Measurements from ENCODE around the gene KIF26B.
"Not testable (repeated sequence)": the region's sequence is repeated elsewhere in the genome, so short reads cannot be mapped to it uniquely, and the experiment has no call there.

Gene KIF26B

DNA sequence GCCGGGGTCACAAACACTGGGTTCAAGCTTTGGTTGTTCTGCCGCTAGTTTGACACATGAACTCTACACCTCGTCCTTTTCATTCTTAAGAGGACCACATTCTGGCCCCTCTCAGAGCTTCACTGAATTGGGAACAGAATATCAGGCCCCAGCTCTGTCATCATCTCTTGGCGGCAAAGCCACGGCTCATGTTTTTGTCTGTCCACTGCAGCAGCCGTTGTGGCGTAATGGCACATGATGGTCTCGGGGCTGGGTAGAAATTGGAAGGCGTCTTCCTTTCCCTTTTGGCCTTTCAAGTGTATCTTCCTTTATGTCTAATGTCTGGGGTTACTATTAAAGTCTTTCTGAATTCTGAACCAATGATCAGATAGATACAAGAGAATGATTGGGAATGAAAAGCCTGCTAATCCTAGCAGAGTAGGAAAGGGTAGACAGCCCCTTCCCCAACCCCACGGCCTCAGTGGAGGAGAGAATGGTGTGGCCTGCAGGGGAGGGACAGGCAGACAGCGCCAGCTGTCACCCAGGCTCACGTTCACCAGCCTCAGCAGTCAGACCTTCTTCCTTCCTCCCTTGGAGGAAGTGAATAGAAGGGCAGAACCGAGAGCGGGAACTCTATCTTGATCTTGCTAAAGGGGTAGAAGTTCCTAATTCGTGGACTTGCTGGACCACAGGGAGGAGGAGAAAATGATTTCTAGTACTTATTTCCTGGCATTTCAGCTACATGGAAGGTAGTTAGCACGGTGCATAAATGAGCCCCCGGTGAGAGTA, 498.1 kb downstream of the KIF26B start:
- DNase-seq (ENCODE audit: low read depth), result peak; percentile 26

DNA sequence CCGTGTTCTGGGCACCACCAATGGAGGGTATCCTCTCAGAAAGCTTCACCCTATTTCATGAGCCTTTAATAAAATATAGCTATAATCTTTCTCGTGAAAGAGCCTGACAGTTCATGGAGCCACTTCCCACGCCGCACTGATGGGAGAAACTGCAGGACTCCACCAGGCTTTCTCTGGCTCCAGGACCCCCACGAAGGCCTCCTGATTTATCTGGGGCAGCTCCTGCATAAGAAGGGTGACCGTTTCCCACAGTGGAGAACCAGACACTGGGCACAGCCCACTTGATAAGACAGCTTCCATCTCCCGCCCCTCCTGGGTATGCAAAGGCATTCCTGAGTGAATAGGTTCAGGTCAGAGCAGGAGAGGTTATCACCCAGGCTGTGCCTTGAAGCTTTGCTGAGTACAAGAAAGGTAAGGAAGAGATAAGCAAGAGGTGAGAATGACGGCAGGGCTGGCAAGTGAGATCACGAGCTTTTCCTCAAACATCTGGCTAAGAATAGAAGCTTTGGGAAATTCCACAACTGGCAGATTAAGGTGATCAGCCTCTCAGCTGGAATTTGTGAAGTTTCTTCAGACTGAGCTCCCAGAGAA, 499.8 kb downstream of the KIF26B start:
- no peak for DNase-seq (ENCODE audit: low read depth)

DNA sequence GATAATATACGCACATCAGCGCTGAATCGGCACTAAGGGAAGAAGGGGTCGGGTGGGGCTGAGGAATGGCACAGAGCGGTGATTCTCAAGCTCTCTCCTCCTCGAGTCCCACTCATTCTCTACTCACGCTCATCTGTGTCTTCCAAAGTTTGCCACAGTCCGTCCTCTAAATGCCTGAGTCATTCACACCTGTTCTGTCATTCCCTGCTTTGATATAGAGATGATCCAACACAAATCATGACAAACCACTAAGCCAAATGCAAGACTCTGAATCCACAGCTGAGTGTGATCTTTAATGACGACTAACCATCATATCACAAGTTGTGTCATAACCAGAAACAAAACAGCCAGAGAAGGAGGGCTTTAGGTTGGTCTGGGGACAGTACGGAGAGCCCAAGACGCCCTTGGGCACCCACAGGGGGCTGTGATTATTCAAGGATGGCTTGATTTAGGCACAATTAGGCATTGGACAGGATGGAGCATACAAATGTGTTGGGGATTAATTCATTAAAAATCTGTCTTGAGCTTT, 501.5 kb downstream of the KIF26B start:
- DNase-seq (ENCODE audit: low read depth), result no peak

DNA sequence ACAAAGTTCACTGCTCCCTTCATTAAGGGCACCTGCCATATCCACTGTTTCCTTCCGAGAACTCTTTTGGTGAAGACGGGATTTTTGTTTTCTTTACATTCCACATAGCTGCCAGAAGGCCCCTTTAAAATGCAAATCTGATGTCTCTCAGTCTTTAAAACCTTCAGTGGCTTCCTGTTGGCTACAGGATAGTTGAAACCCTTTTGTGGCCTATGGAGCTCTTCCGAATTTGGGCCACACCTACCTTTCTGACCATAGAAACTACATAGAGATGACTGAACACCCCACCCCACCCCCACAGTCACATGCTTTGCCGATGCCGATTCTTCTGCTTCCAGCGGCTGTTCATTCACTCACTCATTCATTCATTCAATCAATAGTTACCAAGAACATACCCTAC, 502.6 kb downstream of the KIF26B start:
- DNase-seq (ENCODE audit: low read depth), result no peak

DNA sequence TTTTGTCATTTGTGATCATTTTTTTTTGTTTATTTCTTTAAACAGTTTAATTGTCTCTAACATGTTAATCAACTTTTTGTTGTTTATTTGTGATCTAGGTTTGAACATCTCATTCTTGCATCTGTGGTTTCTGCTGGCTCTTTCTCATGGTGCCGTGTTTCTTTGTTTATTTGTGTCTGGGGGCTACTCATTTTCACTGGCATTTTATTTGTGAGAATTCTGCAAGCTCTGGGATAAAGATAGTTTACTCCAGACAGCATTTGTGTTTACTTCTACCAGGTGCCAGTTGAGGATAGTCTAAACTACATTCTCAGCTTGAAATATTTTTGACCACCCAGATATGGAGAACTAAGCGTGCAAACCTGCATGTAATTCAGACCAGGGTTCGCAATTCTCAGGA, 508.6 kb downstream of the KIF26B start:
- no peak for DNase-seq (ENCODE audit: low read depth)

DNA sequence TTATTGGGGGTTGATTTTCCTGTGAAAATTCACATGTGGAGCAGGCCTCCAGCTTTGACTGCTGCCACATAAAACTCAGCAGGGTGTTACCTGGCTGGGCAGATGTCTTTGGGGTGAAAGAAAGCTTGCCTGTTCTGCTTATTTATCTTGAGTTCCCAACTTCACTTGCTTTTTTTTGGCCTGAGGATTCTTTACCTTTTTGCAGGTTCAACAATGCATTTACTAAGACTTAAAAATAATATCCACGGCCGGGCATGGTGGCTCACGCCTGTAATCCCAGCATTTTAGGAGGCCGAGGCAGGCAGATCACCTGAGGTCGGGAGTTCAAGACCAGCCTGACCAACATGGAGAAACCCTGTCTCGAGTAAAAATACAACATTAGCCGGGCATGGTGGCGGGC, 509.1 kb downstream of the KIF26B start:
- no peak for DNase-seq (ENCODE audit: low read depth)

DNA sequence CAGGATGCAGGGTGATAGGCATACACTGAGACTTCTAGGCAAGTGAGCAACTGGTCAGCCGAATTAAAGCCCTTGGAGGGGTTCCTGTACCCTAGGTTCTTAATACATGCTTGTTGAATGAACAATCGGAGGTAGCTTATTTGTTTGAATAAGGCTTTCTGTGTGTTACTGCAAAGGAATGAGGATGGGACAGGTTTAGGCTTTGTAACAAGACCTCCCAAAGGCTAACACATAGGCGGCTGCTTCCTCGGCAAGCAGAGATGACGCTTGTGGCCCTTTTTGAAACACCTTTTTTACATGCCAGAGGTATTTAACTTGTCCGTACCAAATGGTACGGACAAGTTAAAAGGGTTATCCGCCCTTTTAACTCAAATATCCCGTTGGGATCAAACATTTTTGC, 511.6 kb downstream of the KIF26B start:
- DNase-seq (ENCODE audit: low read depth), result no peak

DNA sequence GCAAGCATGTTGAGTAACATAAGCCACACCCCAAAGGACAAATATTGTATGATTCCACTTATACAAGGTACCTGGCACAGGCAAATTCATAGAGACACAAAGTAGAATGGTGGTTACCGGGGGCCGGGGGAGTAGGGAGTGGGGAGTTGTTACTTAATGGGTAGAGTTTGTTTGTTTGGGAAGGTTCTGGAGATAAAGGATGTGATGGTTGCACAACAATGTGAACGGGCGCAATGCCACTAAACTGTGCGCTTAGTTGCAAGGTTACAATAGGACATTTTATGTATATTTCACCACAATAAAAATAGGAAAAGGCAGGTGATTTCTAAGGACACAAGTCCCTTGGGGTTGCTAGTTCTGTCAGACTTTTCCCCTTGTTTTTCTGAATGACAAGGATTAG, 516.6 kb downstream of the KIF26B start:
- no peak for DNase-seq (ENCODE audit: low read depth)

DNA sequence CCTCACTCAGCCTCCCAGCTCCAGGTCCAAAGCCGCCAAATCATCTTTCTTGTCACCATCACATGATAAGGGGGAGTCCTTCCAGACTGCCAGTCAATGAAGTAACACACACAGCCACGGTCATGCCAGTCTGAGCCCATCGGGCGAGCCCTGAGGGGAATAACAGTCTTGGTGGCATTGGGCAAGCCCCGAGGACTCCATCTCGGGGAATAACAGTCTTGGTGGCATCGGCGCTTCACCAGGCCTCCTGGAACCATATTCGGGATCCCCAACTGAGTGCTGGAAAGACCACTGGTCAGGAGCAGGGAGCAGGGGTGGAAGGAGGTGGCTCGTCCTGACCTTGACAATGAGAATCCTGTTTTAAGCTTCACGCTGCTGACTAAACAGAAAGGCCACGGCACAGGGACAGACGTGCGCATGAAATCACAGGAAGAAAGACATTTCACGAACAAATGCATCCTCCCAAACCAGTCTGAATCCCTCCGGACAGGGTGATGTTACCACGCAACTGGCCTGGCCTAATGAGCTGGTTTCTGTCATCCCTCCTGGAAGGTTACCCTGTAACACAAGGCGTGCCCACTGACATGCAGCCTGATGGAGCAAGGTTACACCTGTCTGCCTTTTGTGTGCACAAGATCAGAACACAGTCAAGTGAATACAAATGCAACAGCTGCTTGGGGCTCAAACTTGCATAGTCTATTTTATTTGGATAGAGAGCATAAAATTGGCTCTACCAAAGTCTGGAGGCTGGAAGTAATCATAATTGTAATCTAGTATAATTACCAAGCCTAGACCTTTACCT, 517.4 kb downstream of the KIF26B start:
- no peak for DNase-seq (ENCODE audit: low read depth)

DNA sequence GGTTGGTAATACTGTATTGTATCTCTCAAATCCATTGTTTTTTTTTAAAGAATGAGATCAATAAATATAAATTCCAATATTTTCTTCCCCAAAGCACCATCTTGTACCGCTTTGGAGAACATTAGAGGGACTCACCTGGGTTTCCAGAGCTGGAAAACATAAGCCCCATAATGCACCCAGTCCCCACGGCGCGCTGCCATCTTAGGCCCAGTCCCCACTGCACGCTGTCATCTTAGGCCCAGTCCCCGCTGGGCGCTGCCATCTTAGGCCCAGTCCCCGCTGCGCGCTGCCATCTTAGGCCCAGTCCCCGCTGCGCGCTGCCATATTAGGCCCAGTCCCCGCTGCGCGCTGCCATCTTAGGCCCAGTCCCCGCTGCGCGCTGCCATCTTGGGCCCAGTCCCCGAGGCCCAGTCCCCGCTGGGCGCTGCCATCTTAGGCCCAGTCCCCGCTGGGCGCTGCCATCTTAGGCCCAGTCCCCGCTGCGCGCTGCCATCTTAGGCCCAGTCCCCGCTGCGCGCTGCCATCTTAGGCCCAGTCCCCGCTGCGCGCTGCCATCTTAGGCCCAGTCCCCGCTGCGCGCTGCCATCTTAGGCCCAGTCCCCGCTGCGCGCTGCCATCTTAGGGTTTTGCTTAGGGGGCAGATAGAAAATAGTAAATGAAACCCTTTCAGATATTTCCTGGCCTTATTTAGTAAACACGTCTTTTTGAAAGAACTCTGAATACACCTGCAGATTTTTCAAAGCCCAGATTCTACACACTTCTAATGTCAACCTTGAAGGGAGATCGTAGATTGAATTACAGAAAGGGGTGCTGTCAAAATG, 518.3 kb downstream of the KIF26B start:
- not testable (repeated sequence) for DNase-seq (ENCODE audit: low read depth)

DNA sequence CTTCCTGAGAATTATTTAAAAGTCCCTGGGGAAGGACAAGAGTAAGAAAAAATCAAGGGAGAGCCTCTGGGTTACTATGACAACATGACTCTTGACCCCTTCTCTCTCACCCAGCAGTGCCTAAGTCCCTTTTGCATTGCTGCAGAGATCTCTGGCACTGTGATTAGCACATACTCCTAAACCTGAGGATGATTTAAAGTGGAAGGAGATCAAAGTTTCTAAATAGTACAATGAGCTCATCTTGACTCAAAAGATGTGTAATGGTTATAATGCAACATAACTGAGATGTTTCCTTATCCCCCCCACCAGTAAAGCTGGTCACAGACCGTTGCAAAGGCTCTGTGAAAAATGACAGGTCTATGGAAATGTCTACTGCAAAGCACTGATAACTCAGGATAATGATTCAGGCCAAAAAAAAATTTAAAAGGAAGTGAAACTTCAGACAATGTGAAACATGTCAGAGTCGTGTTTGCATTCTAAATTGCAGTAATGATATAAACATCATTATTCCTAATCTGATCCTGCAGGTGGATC, 519.2 kb downstream of the KIF26B start:
- DNase-seq (ENCODE audit: low read depth), result no peak

DNA sequence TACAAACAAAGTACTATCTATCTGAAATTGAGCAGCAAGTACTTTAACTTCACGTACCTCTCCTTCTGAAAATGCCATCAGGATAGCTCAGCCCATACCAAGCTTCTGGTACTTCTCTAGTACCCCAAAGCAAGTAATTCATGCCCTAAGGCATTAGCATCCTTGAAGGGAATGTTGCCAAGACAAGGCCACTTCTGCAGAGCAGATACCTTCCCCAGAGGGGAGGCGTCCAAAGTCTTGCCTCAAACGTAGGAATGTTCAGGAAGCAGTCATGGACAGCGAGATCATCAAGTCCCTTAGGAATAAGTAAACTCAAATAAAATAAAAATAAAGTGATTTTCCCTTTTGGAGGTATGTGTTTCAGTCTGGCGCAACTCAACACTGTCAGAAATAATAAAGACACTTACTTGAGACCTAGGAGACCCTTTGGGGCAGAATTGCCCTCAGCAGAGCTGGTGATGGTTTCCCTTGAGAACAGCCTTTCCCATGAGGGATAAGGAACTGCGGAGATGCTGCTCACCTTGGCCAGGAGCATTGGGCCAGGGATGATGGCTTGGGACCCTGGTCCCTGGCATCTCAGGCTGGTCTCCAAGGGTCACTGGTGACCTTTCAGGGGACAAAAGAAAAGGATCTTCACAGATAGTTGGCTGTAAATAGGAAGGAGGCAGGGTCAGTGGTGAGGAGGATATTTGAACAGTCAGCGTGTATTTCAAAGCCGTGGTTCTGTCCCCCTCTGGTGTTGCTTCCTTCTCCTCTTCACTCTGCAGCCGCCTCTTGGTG, 522.9 kb downstream of the KIF26B start:
- DNase-seq (ENCODE audit: low read depth), result no peak

DNA sequence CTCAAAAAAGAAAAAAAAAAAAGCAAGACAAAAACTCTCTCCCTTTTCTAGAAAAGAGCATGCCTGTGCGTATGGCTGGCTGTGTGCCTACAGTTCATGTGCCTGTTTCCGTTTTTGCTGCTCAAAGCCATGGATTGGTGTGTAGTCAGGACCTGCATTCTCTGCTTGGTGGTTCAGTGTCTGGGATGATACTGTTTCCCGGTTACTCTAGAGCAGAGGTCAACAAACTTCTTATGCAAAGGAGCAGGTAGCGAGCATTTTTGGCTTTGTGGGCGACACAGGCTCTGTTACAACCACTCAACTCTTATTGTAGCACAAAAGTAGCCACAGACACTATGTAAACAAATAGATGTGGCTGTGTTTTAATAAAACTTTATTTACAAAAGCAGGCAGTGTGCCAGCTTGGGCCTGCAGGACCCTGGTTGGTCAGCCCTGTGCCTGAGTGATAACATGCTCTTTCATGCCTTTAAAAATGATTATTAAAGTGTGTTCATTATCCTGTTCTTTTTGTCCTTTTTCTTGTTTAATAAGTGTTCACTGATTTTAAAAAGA, 524.2 kb downstream of the KIF26B start:
- DNase-seq (ENCODE audit: low read depth), result no peak

DNA sequence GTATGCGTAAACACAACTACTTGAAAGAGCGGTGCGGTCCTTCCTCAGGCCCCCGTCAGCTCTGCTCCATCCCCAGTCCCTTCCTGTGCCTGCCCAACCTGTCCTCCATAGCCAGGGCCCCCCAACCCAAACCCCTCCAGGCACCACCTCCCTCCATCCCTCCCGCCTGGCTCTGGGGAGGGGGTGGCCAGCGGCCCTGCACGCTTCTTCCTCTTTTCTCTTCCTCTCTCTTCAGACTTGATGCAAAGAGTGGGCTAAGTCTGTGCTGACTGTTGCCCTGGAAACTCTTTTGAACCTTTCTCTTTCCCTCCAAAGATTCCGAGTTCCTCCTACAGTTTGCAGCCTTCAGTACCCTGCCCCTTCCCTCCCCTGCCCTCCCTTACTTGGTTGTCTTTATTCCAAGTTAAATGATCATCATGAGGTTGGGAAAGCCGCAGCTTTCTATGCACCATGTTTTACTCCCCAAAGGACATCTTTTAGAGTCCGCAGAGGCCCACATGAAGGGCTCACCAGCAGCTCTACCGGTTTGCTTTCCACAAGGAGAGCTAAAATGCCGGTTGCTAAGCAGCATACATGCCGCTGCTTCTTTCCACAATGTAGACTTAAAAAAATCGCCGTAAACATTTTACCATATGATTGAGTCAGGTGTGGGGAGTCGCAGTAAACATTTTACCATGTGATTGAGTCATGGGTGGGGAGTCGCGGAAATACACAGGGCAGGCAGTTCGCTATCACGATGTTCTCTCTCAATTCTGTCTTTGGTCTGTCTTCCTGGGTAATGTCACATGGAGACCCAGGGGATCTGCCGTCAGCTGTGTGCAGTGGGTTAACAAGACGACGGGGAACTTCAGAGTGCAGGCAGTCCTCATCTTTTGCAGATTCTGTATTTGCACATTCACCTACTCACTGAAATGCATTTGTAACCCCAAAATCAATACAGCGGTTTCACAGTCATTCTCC, 525.3 kb downstream of the KIF26B start:
- no peak for DNase-seq (ENCODE audit: low read depth)

DNA sequence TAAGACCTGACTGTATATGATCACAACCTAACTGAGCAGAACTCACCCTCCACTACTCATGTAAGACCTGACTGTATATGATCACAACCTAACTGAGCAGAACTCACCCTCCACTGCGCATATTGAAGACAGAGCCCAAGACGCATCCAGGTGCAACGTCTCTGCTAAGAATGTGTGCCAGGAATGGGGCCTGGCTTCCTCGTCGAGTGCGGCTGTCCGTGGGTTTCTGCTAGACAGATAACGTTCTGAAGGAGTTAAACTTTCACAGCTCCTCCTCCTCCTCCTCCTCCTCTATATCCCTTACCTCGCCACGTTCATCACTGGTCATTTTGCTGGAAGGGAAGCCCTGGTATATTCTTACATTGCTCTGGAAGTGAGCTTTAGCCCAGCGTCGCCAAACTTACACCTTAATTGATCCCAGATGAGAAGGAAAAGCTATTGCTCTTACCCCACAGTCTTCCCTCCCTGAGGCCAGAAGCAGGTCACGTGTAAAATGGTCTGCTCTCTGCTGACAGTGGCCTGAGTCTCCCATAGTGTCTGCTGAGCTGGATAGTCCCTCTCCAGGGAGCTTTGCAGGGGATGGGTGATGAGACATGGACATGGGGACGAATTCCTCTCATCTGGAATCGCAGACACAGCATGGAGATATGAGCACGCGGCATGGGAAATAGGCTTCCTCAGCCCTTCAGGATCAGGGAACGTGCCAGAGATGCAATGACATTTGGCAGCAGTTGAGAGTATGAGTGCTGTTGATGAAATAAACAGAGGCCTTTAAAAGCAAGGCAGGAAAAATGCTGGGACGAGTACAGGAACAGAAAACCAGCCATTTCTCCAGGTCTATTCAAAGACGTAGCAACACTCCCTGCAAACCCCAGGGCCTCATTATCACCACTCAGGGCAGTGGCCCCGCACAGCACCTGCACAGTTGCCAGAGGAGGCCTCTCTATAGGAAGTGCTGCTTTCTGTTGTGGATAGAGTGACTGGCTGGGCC, 528.1 kb downstream of the KIF26B start:
- no peak for DNase-seq (ENCODE audit: low read depth)

DNA sequence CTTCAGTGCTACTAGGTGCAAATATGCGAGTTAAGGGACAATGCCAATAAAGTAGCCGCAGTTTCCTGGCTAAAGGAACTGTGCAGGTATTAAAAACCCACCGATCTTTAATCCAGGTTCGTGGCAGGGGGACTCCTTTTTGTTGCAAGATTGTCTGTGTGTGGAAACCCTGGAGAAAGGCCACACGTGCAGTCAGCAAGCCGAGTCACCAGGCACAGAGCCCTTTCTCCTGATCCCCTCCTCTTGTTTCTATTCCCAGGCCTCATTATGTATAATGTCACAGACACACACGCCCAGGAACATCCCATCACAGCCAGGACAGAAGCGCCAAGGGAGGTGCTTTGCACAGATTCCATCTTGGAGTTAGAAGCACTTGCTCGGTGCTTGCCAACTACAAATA, 528.9 kb downstream of the KIF26B start:
- no peak for DNase-seq (ENCODE audit: low read depth)

DNA sequence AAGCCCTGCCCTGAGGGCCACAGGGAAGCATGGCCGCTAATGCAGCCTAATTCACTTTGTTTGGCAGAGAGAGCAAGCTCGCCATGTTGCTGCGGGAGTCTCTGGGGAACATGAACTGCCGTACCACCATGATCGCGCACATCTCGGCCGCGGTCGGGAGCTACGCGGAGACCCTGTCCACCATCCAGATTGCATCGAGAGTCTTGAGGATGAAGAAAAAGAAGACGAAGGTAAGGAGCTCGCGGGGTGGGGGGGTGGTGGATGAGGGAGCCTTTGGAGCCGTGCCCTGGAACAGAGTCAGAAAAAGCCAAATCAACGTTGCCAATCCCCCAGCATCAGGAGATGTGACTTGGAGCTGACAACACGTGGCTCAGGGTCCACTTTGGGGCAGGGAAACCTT, 529.4 kb downstream of the KIF26B start:
- no peak for DNase-seq (ENCODE audit: low read depth)

DNA sequence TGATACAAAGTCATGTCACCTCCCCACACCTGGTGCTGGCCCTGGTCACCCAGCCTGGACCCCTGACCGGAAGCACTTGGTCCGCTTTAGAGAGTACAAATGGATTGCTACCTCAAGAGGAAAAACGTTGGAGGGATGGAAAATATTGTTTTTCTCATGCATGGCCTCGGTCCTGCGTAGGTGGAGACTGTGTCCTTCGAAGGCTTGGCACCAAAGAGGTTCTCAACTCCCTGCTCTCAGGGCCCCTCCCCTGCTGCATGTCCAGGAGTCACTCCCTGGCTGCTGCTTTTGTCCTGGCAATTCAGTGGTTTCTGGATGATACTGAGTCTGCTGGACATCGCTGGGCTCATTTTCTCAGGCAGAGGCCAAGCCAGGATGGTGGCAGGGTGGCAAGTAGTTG, 529.8 kb downstream of the KIF26B start:
- no peak for DNase-seq (ENCODE audit: low read depth)

Data from CMK (cell line).